GM18870 (cell line): ENCODE data around the gene ZNF423.

ENCODE experiments used
- ATAC-seq: cut with Tn5 transposase; IDR thresholded peaks from one replicate; pipeline ENCODE4 v1.9.1; 2021; ENCODE audit warnings: moderate library complexity; ENCODE audit not compliant: unreplicated experiment

The ZNF423 gene

DNA sequence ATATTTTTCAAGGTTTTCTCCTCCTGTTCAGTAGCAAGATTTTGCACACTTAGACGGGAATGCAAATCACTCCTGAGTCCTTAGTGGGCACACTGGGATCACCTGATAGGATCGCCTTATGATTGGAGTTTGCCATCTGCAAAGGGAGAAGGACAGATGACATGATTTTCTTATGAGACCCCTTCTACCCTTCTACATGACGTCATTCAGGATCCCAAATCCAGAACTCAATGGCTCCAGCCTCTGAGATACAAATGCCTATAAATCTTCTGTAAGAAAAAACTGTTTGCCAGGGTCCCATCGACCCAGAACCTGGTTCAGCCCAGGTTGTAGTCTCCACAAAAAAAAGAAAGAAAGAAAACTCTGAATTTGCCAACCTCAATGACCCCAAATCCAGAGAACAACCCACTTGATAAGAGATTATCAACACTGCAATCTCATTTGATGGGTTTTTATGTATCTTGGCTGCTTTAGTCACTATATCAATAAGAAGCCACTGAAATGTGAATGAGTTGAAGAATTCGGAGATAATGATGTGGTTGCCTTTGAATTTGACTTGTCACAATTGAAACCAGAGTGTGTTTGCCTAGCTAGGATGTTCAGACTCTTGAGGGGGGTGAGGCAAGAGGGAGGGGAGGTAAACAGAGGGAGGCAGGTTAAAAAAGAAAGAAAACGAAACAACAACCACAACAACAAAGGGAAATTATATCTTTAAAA is 6.7 kb downstream of the ZNF423 start:
- ATAC-seq, result no peak

- ATAC-seq, result no peak
These were observed 7.4 kb downstream of the ZNF423 start for GRCh38 chr16:49848530-49848929.

- ATAC-seq, result no peak
These were observed 9.1 kb downstream of the ZNF423 start for GRCh38 chr16:49846800-49847199.

DNA sequence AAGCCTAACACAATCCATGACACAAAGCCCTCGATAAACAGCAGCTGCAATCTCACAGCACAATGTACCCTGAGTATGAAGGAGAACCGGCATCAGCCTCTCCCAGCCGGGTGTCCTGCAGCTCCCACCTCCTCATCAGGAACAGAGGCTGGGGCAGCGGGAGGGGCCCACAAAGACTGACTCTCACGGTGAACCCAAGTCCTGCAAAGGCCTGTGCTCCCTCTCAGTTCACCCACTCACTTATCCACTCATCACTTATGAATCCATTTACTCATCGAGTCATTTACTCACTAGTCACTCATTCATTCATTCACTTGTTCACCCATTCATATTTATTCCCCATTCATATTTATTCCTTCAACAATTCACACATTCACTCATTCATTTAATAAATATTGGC is 11.6 kb downstream of the ZNF423 start:
- ATAC-seq, result no peak

DNA sequence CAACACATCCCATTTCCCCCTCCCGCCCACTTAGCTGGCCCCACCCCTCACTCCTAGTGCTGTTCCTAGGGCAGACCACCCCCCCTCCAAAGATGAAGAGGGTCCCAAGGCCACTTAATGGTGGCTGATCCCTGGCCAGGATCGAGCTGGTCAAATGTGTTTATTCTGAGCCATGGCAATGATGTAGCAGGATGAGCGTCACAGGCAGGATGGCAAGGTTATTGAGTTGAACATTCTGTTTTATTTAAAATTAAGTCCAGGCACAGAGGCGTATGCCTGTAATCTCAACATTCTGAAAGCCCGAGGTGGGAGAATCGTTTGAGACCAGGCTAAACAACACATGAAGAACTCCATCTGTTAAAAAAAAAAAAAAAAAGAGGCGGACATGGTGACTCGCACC is 12.2 kb downstream of the ZNF423 start:
- ATAC-seq, result no peak

GRCh38 chr16:49842972-49843371 is 12.9 kb downstream of the ZNF423 start:
- no peak for ATAC-seq

- ATAC-seq, result no peak
These were observed 16.7 kb downstream of the ZNF423 start for GRCh38 chr16:49839017-49839825.

- no peak for ATAC-seq
These were observed 17.4 kb downstream of the ZNF423 start for GRCh38 chr16:49838441-49839016.

DNA sequence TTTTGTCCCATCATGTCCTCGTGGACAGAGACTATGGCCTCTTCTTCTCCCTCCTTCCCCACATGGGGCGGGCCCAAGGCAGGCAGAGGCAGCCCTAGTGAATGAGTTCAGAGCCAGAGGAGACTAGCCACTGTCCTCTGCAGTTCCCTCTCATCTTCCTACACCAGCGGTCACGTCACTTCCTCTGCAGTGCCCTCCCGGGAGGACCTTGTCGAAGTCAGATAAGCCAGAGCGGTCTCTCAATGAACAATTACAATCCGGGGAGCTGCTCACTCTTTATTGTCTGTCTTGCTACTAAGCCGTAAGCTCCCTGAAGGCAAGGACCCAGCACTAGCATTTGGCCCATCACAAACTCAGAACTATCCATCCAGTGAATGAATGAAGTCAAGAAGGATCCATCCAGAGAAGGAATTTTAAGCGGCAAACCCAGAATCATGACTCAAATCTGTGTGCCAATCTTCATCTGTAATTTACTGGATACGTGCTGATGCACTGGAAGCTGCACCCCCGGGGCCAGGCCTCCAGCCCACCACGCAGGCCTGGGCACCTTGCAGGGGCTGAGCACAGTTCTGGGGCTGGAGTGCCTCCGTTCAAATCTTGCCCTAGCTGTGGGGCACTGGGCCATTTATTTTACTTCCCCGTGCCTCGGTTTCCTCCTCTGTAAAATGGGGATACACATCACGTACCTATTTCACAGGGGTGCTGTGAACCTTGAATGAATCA is 18.1 kb downstream of the ZNF423 start:
- no peak for ATAC-seq

DNA sequence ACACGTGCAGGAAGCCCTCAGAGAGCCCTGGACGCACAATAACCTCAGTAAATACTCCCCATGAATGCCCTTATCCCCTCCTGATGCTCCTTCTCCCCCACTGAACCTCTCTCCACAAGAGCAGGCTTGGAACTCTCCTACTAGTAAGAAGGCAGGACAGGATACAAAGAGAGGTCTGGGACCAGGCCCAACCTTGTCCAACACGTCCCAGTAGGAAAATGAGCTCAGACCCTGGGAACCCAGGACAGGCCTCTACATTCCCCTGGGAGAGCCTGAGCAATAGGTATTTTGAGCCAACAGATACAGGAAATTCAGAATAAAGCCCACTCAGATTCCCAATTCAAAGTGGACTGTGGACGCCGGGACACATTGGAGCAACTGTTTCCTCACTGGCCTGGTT is 19.2 kb downstream of the ZNF423 start:
- ATAC-seq, result no peak

DNA sequence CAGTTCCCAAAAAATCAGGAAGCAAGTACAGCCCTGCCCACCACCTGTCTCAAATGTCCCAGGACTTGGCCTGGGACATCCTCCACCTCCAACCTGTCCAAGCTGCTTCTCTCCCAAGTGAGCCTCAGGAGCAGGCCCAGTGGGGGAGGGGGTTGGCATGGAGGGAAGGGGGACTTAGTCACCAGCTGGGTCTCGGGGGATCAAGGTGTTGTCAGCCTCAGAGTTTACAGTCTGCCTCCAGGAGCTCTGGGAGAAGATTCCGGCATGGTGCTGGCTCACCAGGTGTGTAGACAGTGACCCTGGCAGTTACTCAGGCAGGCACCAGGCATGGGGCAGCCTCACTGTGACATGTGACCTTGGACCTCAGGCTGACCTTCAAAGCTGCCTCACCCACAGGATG is 19.7 kb downstream of the ZNF423 start:
- ATAC-seq, result no peak

DNA sequence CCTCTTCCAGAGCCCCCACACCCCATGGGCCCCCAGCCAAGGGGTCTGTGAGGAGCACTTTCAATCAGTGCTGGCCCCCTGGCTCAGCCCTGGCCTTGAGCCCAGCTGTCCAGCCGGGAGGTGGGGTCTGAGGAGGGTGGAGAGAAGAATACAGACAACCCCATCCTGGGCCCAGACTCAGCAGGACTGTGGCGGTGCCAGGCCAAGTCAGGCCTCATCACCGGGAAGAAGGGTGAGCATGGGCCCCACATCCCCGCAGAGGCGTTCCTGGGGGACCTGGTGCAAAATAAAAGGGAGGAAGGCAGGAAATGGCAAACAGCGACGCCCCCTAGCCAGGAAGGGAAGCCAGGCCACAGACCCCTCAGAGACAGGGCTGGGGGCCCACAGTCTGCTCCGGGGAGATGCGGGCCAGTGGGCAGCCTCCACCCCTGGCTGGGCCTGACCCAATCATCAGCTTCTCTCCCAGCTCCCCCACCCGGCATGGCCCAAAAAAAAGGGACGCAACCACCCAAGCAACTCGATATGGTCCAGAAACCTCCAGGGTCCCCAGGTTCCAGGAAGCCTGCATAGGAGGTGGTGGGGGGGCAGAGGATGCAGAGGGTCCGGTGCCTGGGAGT is 20.6 kb downstream of the ZNF423 start:
- no peak for ATAC-seq

DNA sequence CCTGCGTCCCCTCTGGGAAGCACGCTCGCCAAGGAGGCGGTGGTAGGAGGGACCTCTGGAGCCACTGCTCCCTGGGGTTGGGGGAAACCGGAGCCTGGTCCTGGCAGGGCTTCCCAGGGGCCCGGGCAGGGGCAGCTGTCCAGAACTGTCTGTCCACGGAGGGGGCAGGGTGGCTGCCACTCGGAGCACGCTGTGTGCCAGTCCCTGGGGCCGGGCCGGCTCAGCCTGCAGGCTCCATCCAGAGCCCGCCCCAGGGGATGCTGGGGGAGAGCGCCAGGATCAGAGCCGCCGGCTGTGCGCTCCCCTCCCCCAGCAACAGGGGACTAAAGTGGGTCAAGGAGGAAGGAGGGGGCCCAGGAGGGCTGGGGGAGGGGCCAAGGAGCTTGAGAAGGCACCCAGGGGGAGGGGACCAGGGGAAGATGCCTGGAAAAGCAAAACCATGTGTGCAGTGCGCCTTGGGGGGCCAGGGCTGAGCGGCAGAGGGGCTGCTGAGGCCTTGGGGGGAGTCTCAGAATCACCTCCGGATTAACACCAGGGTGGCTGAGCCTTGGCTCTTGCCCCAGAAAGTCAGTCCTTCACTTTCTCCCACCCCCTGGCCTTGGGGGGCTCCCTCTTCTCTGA is 21.3 kb downstream of the ZNF423 start:
- no peak for ATAC-seq

DNA sequence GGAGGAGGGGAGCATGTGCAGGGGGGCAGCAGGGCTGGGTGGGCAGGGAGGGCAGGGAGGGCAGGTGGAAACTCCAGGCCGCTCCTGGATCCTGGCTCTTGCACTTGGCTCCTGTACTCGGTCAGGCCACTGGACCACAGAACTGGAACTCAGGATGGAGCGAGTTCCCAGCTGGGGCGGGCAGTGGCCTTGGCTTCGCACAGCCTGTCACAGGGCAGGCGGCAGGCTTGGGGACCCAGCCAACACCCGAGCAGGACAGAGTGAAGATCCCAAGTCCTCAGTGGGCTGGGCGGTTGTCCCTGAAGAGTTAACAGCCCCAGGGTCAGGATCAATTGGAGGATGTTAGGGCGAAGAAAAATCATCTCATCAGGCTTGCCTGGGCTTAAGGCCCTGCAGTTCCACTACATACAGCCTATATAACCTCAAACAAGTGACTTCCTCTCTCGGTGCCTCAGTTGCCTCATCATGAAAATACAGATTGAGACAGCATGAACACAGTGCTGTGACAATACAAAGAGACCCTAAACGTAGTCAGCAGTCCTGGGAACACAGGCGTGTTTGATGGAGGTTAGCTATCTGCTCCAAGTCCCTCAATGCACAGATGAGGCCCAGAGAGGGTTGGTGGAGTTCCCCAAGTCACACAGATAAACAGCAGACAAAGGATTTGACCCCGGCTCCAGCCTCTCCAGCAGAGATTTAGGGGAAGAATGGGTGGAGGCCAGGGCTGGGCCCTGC is 21.9 kb downstream of the ZNF423 start:
- ATAC-seq, result no peak

- ATAC-seq, result no peak
These were observed 22.8 kb downstream of the ZNF423 start for GRCh38 chr16:49833085-49833484.

GRCh38 chr16:49832177-49832576 is 23.7 kb downstream of the ZNF423 start:
- no peak for ATAC-seq

DNA sequence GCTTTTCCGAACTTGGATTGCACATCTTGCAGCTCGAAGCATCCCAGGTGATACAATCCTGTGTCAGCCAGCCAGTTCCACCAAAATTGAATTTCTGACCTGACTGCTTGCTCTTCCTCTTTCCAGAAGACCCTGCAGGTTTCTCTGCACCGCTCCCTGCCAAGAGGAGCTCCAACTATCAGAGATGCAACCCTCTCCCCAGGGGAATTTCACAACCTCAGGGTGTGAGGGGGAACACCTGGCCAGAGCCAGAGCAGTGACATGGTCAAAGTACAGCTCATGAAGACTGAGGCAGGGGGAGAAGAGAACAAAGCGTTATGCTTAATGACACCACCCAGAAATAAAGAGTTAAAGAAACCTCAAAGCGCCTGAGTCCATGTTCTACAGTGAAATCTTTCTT is 25.0 kb downstream of the ZNF423 start:
- ATAC-seq, result no peak

DNA sequence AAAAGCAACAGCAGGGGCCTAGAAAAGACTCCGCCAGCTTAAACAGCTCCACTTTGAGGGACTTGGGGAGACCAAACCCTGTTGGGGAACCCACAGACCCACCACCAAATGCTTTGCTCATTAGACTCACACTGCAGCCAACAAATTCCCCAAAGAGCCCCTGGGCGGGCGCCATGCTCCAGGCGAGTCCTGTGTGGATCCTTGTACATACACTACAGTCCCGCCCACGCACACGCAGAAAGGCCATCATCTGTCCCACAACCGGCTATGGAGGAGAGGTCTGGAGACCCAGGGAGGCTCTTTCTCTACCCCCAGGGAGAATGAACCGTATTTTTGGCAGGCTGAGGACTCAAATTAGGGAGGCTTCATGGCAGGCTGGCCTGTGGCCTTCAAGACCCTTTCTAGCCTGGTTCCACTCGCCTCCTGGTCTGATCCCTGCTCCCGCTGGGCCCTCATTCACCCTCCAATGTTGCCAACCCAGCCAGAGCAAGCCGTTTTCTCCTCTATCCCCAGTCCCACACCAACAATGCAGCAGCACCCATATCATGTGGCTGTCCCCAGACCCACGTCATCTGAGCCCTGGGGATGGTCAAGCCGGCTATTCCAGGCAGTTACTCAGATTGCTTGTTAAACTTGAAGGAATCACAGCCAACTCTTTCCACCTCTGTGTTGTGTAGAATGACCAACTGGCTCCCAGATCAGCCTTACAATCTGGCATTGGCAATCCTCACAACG is 27.2 kb downstream of the ZNF423 start:
- no peak for ATAC-seq

GRCh38 chr16:49827805-49828438 is 28.0 kb downstream of the ZNF423 start:
- ATAC-seq, result no peak
